Neural progenitor cell (in vitro differentiated cells): ENCODE results near the gene LSMEM2.

Source experiments
- EZH2 ChIP-seq: fragments of 200-600 bp; sonication (generic); IDR thresholded peaks from 2 replicates; pipeline ENCODE4 v1.6.1; 2017; ENCODE audit warnings: antibody characterized with exemption, mild to moderate bottlenecking, moderate library complexity
- EZH2phosphoT487 ChIP-seq: fragments of 200-600 bp; sonication (generic); IDR thresholded peaks from 2 replicates; pipeline ENCODE4 v1.6.1; 2017; ENCODE audit warnings: antibody characterized with exemption
- TF ChIP-seq, protein P1 (sequence below): fragments of 200-600 bp; sonication (generic); IDR thresholded peaks from 2 replicates; pipeline ENCODE4 v1.5.1; 2017; ENCODE audit warnings: antibody characterized with exemption, mild to moderate bottlenecking

DNA sequence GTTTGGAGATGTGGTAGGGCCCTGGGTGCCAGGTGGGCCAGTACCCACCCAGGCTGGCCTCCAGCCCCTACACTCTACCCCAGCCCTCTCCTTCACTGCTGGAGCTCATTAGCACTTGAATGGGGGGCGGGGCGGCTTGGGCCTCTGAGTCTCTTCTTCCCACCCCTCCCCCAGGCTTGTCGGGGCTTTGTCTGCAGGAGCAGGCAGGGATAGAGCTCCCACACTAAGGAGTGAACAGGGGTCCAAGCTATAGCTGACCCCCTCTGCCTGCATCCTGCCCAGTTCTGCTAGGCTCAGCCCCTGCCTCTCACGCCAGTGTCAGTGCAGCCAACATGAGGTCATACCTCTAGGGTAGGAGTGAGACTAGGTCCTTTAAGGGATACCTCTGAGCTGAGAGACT is 37.7 kb upstream of the LSMEM2 start:
- TF ChIP-seq, protein P1, sequence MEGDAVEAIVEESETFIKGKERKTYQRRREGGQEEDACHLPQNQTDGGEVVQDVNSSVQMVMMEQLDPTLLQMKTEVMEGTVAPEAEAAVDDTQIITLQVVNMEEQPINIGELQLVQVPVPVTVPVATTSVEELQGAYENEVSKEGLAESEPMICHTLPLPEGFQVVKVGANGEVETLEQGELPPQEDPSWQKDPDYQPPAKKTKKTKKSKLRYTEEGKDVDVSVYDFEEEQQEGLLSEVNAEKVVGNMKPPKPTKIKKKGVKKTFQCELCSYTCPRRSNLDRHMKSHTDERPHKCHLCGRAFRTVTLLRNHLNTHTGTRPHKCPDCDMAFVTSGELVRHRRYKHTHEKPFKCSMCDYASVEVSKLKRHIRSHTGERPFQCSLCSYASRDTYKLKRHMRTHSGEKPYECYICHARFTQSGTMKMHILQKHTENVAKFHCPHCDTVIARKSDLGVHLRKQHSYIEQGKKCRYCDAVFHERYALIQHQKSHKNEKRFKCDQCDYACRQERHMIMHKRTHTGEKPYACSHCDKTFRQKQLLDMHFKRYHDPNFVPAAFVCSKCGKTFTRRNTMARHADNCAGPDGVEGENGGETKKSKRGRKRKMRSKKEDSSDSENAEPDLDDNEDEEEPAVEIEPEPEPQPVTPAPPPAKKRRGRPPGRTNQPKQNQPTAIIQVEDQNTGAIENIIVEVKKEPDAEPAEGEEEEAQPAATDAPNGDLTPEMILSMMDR: no peak
- TF ChIP-seq EZH2: no peak
- TF ChIP-seq EZH2phosphoT487: no peak
